Thoracic aorta (tissue), 2 donors: ENCODE results near the gene CFAP57. TPM values are rescaled to one million over a fixed set of nuclear protein-coding genes. Genes with fewer than 3 reads are reported as not detected.

Experiments
- ATAC-seq: fragments of 150-250 bp; one replicate; pipeline ENCODE4 v1.8.0; 2017; ENCODE audit warnings: low read depth; ENCODE audit not compliant: insufficient number of reproducible peaks, low FRiP score
- DNase-seq: peaks from one replicate; pipeline ENCODE4 v3.0.0-alpha.2; 2020; ENCODE audit warnings: low spot score
- H3K27ac ChIP-seq, 2 donors: fragments of 200-600 bp; sonication (generic); 1 replicate in 1 of 2; 2 replicates in 1 of 2; pipeline ENCODE4 v1.5.1; 2016; ENCODE audit warnings: mild to moderate bottlenecking in 2 of 2, moderate library complexity in 2 of 2
- H3K27me3 ChIP-seq: fragments of 200-600 bp; sonication (generic); replicated peaks from 2 replicates; pipeline ENCODE4 v1.6.0; 2016; ENCODE audit warnings: mild to moderate bottlenecking; ENCODE audit not compliant: insufficient read depth
- H3K36me3 ChIP-seq: fragments of 200-600 bp; sonication (generic); one replicate; pipeline ENCODE4 v1.5.1; 2016
- H3K4me1 ChIP-seq, 2 donors: fragments of 200-600 bp; sonication (generic); 1 replicate in 1 of 2; 2 replicates in 1 of 2; pipeline versions ENCODE4 v1.5.1 to v1.6.0; 2016; ENCODE audit warnings: low read depth in 2 of 2, mild to moderate bottlenecking in 1 of 2; ENCODE audit not compliant: control insufficient read depth in 1 of 2
- H3K4me3 ChIP-seq: fragments of 200-600 bp; sonication (generic); 2 replicates; pipeline ENCODE4 v1.5.1; 2016; ENCODE audit warnings: mild to moderate bottlenecking
- H3K9me3 ChIP-seq: fragments of 200-600 bp; sonication (generic); 2 replicates; pipeline ENCODE4 v1.5.1; 2016
- CTCF ChIP-seq: fragments of 200-600 bp; sonication (generic); IDR thresholded peaks from one replicate; pipeline ENCODE4 v1.5.1; 2019; ENCODE audit warnings: antibody characterized with exemption
- total RNA-seq, 2 donors: library from RNA; depleted of rRNA; stranded (reverse); fragments of >200 nt; gene quantifications; one replicate each; pipeline versions ENCODE4 v1.1.0 to v1.2.3, GENCODE V29; 2016

CFAP57 gene
- total RNA-seq, 2 donors from 2014 or later: 0.27 to 0.42 TPM

- ATAC-seq (no peak), DNase-seq (no peak)
- H3K4me1 ChIP-seq: no peaks in the 10 kb centered on the region
Observed at GRCh38 chr1:43253173-43253572, 81.0 kb downstream of the CFAP57 start.

GRCh38 chr1:43253876-43254275 is 81.7 kb downstream of the CFAP57 start:
- H3K4me1 ChIP-seq: no peaks in the 10 kb centered on the region
- no peaks in the 10 kb centered on the region for H3K36me3 ChIP-seq
- H3K27me3 ChIP-seq: no peaks in the 10 kb centered on the region
- no peak for DNase-seq
- ATAC-seq: no peak
- no peak overlapping the region for H3K4me3 ChIP-seq
- no peak for TF ChIP-seq CTCF
- no peaks in the 10 kb centered on the region for H3K9me3 ChIP-seq
- H3K27ac ChIP-seq: no peak overlapping the region

More at GRCh38 chr1:43253173-43253572, 81.0 kb downstream of the CFAP57 start:
- H3K27me3 ChIP-seq: no peaks in the 10 kb centered on the region
- TF ChIP-seq CTCF: no peak
- H3K9me3 ChIP-seq: no peaks in the 10 kb centered on the region
- no peaks in the 10 kb centered on the region for H3K36me3 ChIP-seq
- H3K4me3 ChIP-seq: no peak overlapping the region
- H3K27ac ChIP-seq: no peak overlapping the region

GRCh38 chr1:43255438-43256210 is 83.5 kb downstream of the CFAP57 start:
- Histone ChIP-seq H3K4me3 (no peak overlapping the region), H3K27me3 (no peaks in the 10 kb centered on the region), H3K36me3 (no peaks in the 10 kb centered on the region), H3K9me3 (no peaks in the 10 kb centered on the region), H3K4me1 (no peaks in the 10 kb centered on the region), H3K27ac (no peak overlapping the region)
- no peak for TF ChIP-seq CTCF
- ATAC-seq (no peak), DNase-seq (no peak)

- no peaks in the 10 kb centered on the region for H3K27me3 ChIP-seq
- ATAC-seq (no peak), DNase-seq (no peak)
- no peak overlapping the region for H3K4me3 ChIP-seq
- no peak overlapping the region for H3K27ac ChIP-seq
- no peaks in the 10 kb centered on the region for H3K36me3 ChIP-seq
- no peak for TF ChIP-seq CTCF
- H3K4me1 ChIP-seq: no peaks in the 10 kb centered on the region
- no peaks in the 10 kb centered on the region for H3K9me3 ChIP-seq
Observed at GRCh38 chr1:43256675-43257570, 84.8 kb downstream of the CFAP57 start.

- H3K4me1 ChIP-seq: no peaks in the 10 kb centered on the region
- no peak overlapping the region for H3K27ac ChIP-seq
- TF ChIP-seq CTCF: no peak
- no peaks in the 10 kb centered on the region for H3K27me3 ChIP-seq
- H3K4me3 ChIP-seq: no peak overlapping the region
- no peaks in the 10 kb centered on the region for H3K36me3 ChIP-seq
- ATAC-seq (no peak), DNase-seq (no peak)
- no peaks in the 10 kb centered on the region for H3K9me3 ChIP-seq
Observed at GRCh38 chr1:43258370-43258769, 86.2 kb downstream of the CFAP57 start.
